H1 (cell line): ENCODE results near the gene PPP1CA. TPM values are rescaled to one million over a fixed set of nuclear protein-coding genes. Genes with fewer than 3 reads are reported as not detected.
A peak's percentile ranks its signal among the peaks of the same experiment; 100 is the strongest.

ENCODE experiments used
- CTCF ChIA-PET: fragments of 300-600 bp; sonication (Branson Sonifier 250); formaldehyde crosslinking; loops from one replicate; lab custom pipeline; 2021; ENCODE audit not compliant: partially characterized antibody; lab: Charles Lee
- POLR2A ChIA-PET: fragments of 300-600 bp; sonication (Branson Sonifier 250); formaldehyde crosslinking; loops from one replicate; lab custom pipeline; 2021; ENCODE audit warnings: inconsistent platforms; ENCODE audit not compliant: partially characterized antibody; lab: Charles Lee
- DNase-seq, 2 experiments: peaks; one replicate each; pipeline versions ENCODE4 v3.0.0 to v3.0.0-alpha.2; 2010 to 2022; ENCODE audit warnings: low spot score in 2 of 2, low read depth in 1 of 2, mixed read lengths in 1 of 2
- FAIRE-seq: peaks from 2 replicates; lab custom pipeline; 2011; peaks lifted over from hg19 to GRCh38; lab: Jason Lieb, UNC
- H2AFZ ChIP-seq: 2 replicates; pipeline ENCODE4 v1.8.1; 2012; ENCODE audit warnings: low read length, inconsistent platforms
- H2AK5ac ChIP-seq: 2 replicates; pipeline ENCODE4 v1.6.1; 2013; ENCODE audit warnings: low read depth, low read length
- H2BK120ac ChIP-seq: replicated peaks from 2 replicates; pipeline ENCODE3; 2013; ENCODE audit warnings: low read depth, low read length, inconsistent platforms
- H2BK12ac ChIP-seq: 2 replicates; pipeline ENCODE4 v1.6.1; 2013; ENCODE audit warnings: low read depth, low read length
- H2BK15ac ChIP-seq: 2 replicates; pipeline ENCODE4 v1.6.1; 2013; ENCODE audit warnings: low read length
- H2BK20ac ChIP-seq: 2 replicates; pipeline ENCODE4 v1.6.1; 2013; ENCODE audit warnings: low read length
- H2BK5ac ChIP-seq: 2 replicates; pipeline ENCODE4 v1.6.1; 2013; ENCODE audit warnings: low read depth, low read length
- H3K14ac ChIP-seq: 2 replicates; pipeline ENCODE4 v1.6.1; 2013; ENCODE audit warnings: inconsistent platforms; ENCODE audit not compliant: insufficient read length
- H3K18ac ChIP-seq: 2 replicates; pipeline ENCODE4 v1.6.1; 2013; ENCODE audit warnings: low read length; ENCODE audit errors: extremely low read depth
- H3K23ac ChIP-seq: 2 replicates; pipeline ENCODE4 v1.6.1; 2013; ENCODE audit warnings: inconsistent platforms; ENCODE audit not compliant: insufficient read length
- H3K23me2 ChIP-seq: 2 replicates; pipeline ENCODE4 v1.6.1; 2013; ENCODE audit warnings: low read depth, low read length
- H3K27ac ChIP-seq: 2 replicates; pipeline ENCODE4 v1.6.1; 2011; ENCODE audit warnings: low read depth, low read length, inconsistent platforms
- H3K27me3 ChIP-seq, 4 experiments: replicated peaks in 1 of 4; 1 replicate in 1 of 4; 2 replicates in 3 of 4; pipeline versions ENCODE4 v1.6.1 to v1.8.1; 2011 to 2013; ENCODE audit warnings: low read length in 3 of 4, mild to moderate bottlenecking in 3 of 4, inconsistent platforms in 2 of 4, mixed read lengths in 2 of 4, moderate library complexity in 1 of 4; ENCODE audit not compliant: control insufficient read depth in 3 of 4, insufficient read depth in 3 of 4; ENCODE audit errors: extremely low read depth in 1 of 4
- H3K36me3 ChIP-seq, 4 experiments: 2 replicates each; pipeline versions ENCODE4 v1.6.1 to v1.8.1; 2011 to 2013; ENCODE audit warnings: mild to moderate bottlenecking in 4 of 4, low read length in 3 of 4, moderate library complexity in 2 of 4, control low read depth in 1 of 4, inconsistent platforms in 1 of 4; ENCODE audit not compliant: insufficient read depth in 4 of 4, control insufficient read depth in 2 of 4
- H3K4ac ChIP-seq: replicated peaks from 2 replicates; pipeline ENCODE3; 2013; ENCODE audit warnings: low read length, low read depth, mixed read lengths, inconsistent platforms; ENCODE audit not compliant: insufficient read length
- H3K4me1 ChIP-seq, 4 experiments: replicated peaks in 1 of 4; 1 replicate in 1 of 4; 2 replicates in 3 of 4; pipeline versions ENCODE4 v1.6.1 to v1.8.1; 2011 to 2013; ENCODE audit warnings: low read length in 3 of 4, inconsistent platforms in 2 of 4, mixed read lengths in 1 of 4; ENCODE audit not compliant: insufficient read depth in 4 of 4, control insufficient read depth in 3 of 4
- H3K4me2 ChIP-seq, 2 experiments: 2 replicates each; pipeline versions ENCODE4 v1.6.1 to v1.8.1; 2011 to 2013; ENCODE audit warnings: low read depth in 2 of 2, low read length in 2 of 2, control low read depth in 1 of 2, inconsistent platforms in 1 of 2, mild to moderate bottlenecking in 1 of 2; ENCODE audit not compliant: insufficient read depth in 1 of 2
- H3K4me3 ChIP-seq, 4 experiments: fragments of 200-600, 300-600 bp in 1 of 4; sonication (generic), shearing (Covaris generic), sonication (Bioruptor Twin) in 1 of 4; 2 replicates each; pipeline versions ENCODE4 v1.5.1 to v1.8.1; 2011 to 2016; ENCODE audit warnings: low read length in 4 of 4, low read depth in 3 of 4, control low read depth in 2 of 4, inconsistent platforms in 2 of 4, mild to moderate bottlenecking in 2 of 4, mixed read lengths in 1 of 4, moderate library complexity in 1 of 4; ENCODE audit not compliant: insufficient read depth in 2 of 4; ENCODE audit errors: extremely low read depth in 1 of 4
- H3K56ac ChIP-seq: replicated peaks from 2 replicates; pipeline ENCODE3; 2013; ENCODE audit warnings: low read depth, mild to moderate bottlenecking, mixed read lengths, low read length, inconsistent platforms; ENCODE audit not compliant: insufficient read length
- H3K79me1 ChIP-seq: 2 replicates; pipeline ENCODE4 v1.6.1; 2013; ENCODE audit warnings: low read depth, low read length, control low read depth
- H3K79me2 ChIP-seq, 2 experiments: 2 replicates each; pipeline versions ENCODE4 v1.6.1 to v1.8.1; 2012 to 2013; ENCODE audit warnings: low read length in 2 of 2, mild to moderate bottlenecking in 2 of 2, inconsistent platforms in 1 of 2; ENCODE audit not compliant: insufficient read depth in 2 of 2, control insufficient read depth in 1 of 2
- H3K9ac ChIP-seq, 4 experiments: replicated peaks in 1 of 4; 1 replicate in 1 of 4; 2 replicates in 3 of 4; pipeline versions ENCODE4 v1.6.1 to v1.8.1; 2011 to 2013; ENCODE audit warnings: low read depth in 3 of 4, low read length in 3 of 4, control low read depth in 2 of 4, mild to moderate bottlenecking in 2 of 4, moderate library complexity in 2 of 4, inconsistent platforms in 1 of 4; ENCODE audit errors: extremely low read depth in 1 of 4
- H3K9me3 ChIP-seq, 2 experiments: 2 replicates each; pipeline versions ENCODE4 v1.6.1 to v1.8.1; 2012 to 2013; ENCODE audit warnings: mild to moderate bottlenecking in 2 of 2, moderate library complexity in 2 of 2, control low read depth in 1 of 2, inconsistent platforms in 1 of 2, low read depth in 1 of 2, low read length in 1 of 2, mixed read lengths in 1 of 2; ENCODE audit not compliant: insufficient read depth in 2 of 2
- H4K20me1 ChIP-seq, 2 experiments: replicated peaks in 1 of 2; 2 replicates each; pipeline versions ENCODE3 to v1.8.1; 2011 to 2013; ENCODE audit warnings: inconsistent platforms in 2 of 2, low read length in 2 of 2, mild to moderate bottlenecking in 1 of 2; ENCODE audit not compliant: insufficient read depth in 2 of 2, control insufficient read depth in 1 of 2
- H4K5ac ChIP-seq: 2 replicates; pipeline ENCODE4 v1.6.1; 2013; ENCODE audit warnings: low read length, low read depth, mixed read lengths, inconsistent platforms; ENCODE audit not compliant: insufficient read length
- H4K8ac ChIP-seq: 2 replicates; pipeline ENCODE4 v1.8.0; 2013; ENCODE audit warnings: mild to moderate bottlenecking, moderate library complexity, low read length, inconsistent platforms; ENCODE audit not compliant: insufficient read depth; ENCODE audit errors: extremely low read depth
- H4K91ac ChIP-seq: replicated peaks from 2 replicates; pipeline ENCODE3; 2013; ENCODE audit warnings: low read length, mixed read lengths, inconsistent platforms; ENCODE audit not compliant: insufficient read length
- CREB1 ChIP-seq: IDR thresholded peaks from 2 replicates; pipeline ENCODE4 v1.6.1; 2012; ENCODE audit warnings: inconsistent platforms
- E2F6 ChIP-seq: IDR thresholded peaks from 2 replicates; pipeline ENCODE4 v1.6.1; 2012; ENCODE audit warnings: inconsistent platforms
- EGR1 ChIP-seq: IDR thresholded peaks from 2 replicates; pipeline ENCODE4 v1.6.1; 2011; ENCODE audit warnings: low read depth, low read length, borderline replicate concordance
- GABPA ChIP-seq: IDR thresholded peaks from 2 replicates; pipeline ENCODE4 v1.6.1; 2011; ENCODE audit warnings: mild to moderate bottlenecking, low read length, moderate library complexity, borderline replicate concordance; ENCODE audit not compliant: insufficient read depth
- MAFK ChIP-seq: IDR thresholded peaks from 2 replicates; pipeline ENCODE4 v1.6.1; 2012; ENCODE audit warnings: low read depth, mild to moderate bottlenecking, improper control_type of control experiment, low read length
- RBBP5 ChIP-seq: IDR thresholded peaks from 2 replicates; pipeline ENCODE4 v1.7.1; 2012; ENCODE audit warnings: low read depth, mild to moderate bottlenecking, inconsistent platforms, low read length, moderate library complexity, borderline replicate concordance
- SIX5 ChIP-seq: IDR thresholded peaks from 2 replicates; pipeline ENCODE4 v1.6.1; 2011; ENCODE audit warnings: mild to moderate bottlenecking, low read depth, low read length
- SP2 ChIP-seq: IDR thresholded peaks from 2 replicates; pipeline ENCODE4 v1.6.1; 2012; ENCODE audit warnings: mild to moderate bottlenecking, low read length, inconsistent platforms
- TAF7 ChIP-seq: optimal IDR thresholded peaks from 2 replicates; pipeline ENCODE3; 2011; ENCODE audit warnings: low read depth, mild to moderate bottlenecking, inconsistent platforms, low read length, moderate library complexity, borderline replicate concordance
- TEAD4 ChIP-seq: IDR thresholded peaks from 2 replicates; pipeline ENCODE4 v1.6.1; 2012; ENCODE audit warnings: low read depth, low read length, inconsistent platforms, mixed read lengths
- USF2 ChIP-seq: IDR thresholded peaks from 2 replicates; pipeline ENCODE4 v1.6.1; 2011; ENCODE audit warnings: low read length, improper control_type of control experiment
- WGBS, 2 experiments: shearing (Covaris generic) in 1 of 2; methylation state at CpG; one replicate each; pipeline versions ENCODE4 v1.1.6 to v1.1.7; 2013 to 2015; ENCODE audit warnings: low lambda C conversion rate in 2 of 2, mixed read lengths in 2 of 2, inconsistent platforms in 1 of 2, low coverage in 1 of 2, missing lambda C conversion rate in 1 of 2; ENCODE audit not compliant: insufficient replicate concordance in 2 of 2, insufficient coverage in 1 of 2, insufficient read length in 1 of 2; ENCODE audit errors: extremely low coverage in 1 of 2, missing lambda C conversion rate in 1 of 2; 5-methylcytosine and 5-hydroxymethylcytosine counted together
- polyA plus RNA-seq, 7 experiments: library from polyadenylated mRNA; depleted of rRNA in 3 of 7; stranded (reverse) in 5 of 7; unstranded in 2 of 7; fragments of >200 nt in 5 of 7; fragments of 200-250 nt in 2 of 7; gene quantifications; 1 replicate in 5 of 7; 2 replicates in 1 of 7; 4 replicates in 1 of 7; pipeline versions ENCODE4 v1.2.1 to v1.2.3, GENCODE V29; 2011 to 2013; ENCODE audit warnings: missing spikeins in 2 of 7, mixed read lengths in 2 of 7
- total RNA-seq: library from RNA; stranded (reverse); fragmentation: NEBNext Ultra II Directional; extraction: Animal tissue kit (Norgen Biotek cat#: 25700); gene quantifications from 2 replicates; pipeline ENCODE4 v1.2.1, GENCODE V29; 2021

The PPP1CA gene
- total and polyA plus RNA-seq, 2 of the 8 experiments (the other 6 are each of a cell fraction or from before 2014, with no cell fraction given), result 198 to 359 TPM

- POLR2A ChIA-PET, result interaction anchor here (0.8 to 12.5 kb wide), 10 partner anchors 9 to 41 kb away, joined by 3 to 104 read pairs (median 6); partner anchors contain the start of genes CABP4, CARNS1, PPP1CA and PTPRCAP
- 79% methylated on average over 7 of the region's 12 CpGs; no CpG with 5 or more reads in 1 of the 2 experiments for WGBS, 2 experiments
- TF ChIP-seq TEAD4 (no peak), MAFK (no peak), RBBP5 (no peak), SIX5 (no peak), SP2 (no peak), EGR1 (no peak), CREB1 (no peak), GABPA (no peak), USF2 (no peak), E2F6 (no peak), TAF7 (no peak)
Observed at GRCh38 chr11:67429038-67429668, 27.5 kb upstream of the PPP1CA start.

More at GRCh38 chr11:67429038-67429668, 27.5 kb upstream of the PPP1CA start:
- CTCF ChIA-PET, result no interaction called here
- Histone ChIP-seq H3K4ac (no peak overlapping the region), H3K4me1 (peaks cover 0 to 12% (median 4%) of the 10 kb centered on the region in 4 experiments; a peak in 6 of 7 replicates), H4K91ac (no peak overlapping the region), H3K4me2 (peak overlapping the region; percentile 60 to 96), H3K23me2 (peaks cover 10% of the 10 kb centered on the region), H3K79me2 (peaks cover 0 to 9% of the 10 kb centered on the region in 2 experiments; a peak in 2 of 4 replicates), H3K23ac (no peak overlapping the region), H2BK12ac (no peak overlapping the region), H3K9ac (peak overlapping the region in 3 of 4 experiments; percentile 72 to 86 (median 77); a peak in 6 of 7 replicates), H3K27me3 (no peaks in the 10 kb centered on the region), H2BK120ac (no peak overlapping the region), H2BK5ac (peak overlapping the region; percentile 66; the same call in 1 of the 2 replicates), H3K18ac (no peak overlapping the region), H3K56ac (no peak overlapping the region), H3K36me3 (peaks cover 3 to 9% (median 8%) of the 10 kb centered on the region in 4 experiments; a peak in 7 of 8 replicates), H2AFZ (no peak overlapping the region), H4K5ac (no peak overlapping the region), H3K79me1 (peaks cover 5% of the 10 kb centered on the region), H2AK5ac (peak overlapping the region; percentile 11; the same call in 1 of the 2 replicates), H3K9me3 (no peaks in the 10 kb centered on the region), H3K27ac (peak overlapping the region; percentile 33; the same call in 1 of the 2 replicates), H3K14ac (no peak overlapping the region), H3K4me3 (peak overlapping the region; percentile 66 to 98 (median 90)), H4K8ac (no peak overlapping the region; the same call in 1 of the 2 replicates), H2BK15ac (no peak overlapping the region), H4K20me1 (peaks cover 0 to 1% of the 10 kb centered on the region in 2 experiments), H2BK20ac (no peak overlapping the region)
- FAIRE-seq (no peak), DNase-seq (no peak)
